Measurements from ENCODE around the gene SCGB1C1. TPM values are rescaled to one million over a fixed set of nuclear protein-coding genes. Genes with fewer than 3 reads are reported as not detected.
A peak's percentile ranks its signal among the peaks of the same experiment; 100 is the strongest.

SCGB1C1 gene
- total RNA-seq, 1 experiment from 2014 or later: not detected

DNA sequence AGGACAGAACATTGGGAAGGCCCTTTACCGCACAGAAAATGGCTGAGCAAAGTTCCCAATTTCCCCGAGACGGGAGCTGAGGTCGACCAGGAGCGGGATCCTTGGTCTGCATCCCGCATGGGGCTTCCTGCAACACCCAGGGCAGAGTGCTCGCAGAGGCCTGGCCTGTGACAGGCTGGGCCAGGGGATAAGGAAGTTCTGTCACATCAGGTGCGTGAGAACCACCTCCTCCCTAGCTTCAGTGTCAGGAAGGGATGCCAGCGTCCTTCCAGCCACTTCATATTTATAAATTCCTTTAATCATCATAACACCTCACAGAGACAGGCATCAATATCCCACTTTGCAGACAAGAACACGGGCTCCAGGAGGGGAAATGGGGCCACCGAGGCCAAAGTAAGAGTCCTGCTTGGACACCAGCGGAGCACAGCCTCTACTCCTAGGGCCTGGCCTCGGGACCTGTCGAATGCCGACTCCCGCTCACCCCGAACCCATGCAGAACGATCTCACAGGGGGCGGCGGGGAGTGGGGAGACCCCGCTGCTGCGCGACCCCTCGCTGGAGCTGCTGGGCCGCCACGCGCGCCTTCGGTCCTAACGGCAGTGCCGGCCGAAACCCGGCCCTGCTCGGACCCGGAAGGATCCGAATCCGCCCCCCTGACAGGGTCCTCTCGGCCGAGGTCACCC, 13.8 kb downstream of the SCGB1C1 start:
- Mint-ChIP-seq H3K27ac (ENCODE audit: low read depth, unreplicated experiment) (peak overlapping the region; percentile 99), H3K4me3 (ENCODE audit: unreplicated experiment) (peak overlapping the region; percentile 99), H3K27me3 (ENCODE audit: insufficient read depth, unreplicated experiment) (no peaks in the 10 kb centered on the region), H3K9me3 (ENCODE audit: unreplicated experiment) (no peaks in the 10 kb centered on the region), H3K4me1 (ENCODE audit: insufficient read depth, unreplicated experiment) (peaks cover 15% of the 10 kb centered on the region), H3K36me3 (ENCODE audit: insufficient read depth, unreplicated experiment) (peaks cover 30% of the 10 kb centered on the region)
- TF ChIP-seq, protein P1, sequence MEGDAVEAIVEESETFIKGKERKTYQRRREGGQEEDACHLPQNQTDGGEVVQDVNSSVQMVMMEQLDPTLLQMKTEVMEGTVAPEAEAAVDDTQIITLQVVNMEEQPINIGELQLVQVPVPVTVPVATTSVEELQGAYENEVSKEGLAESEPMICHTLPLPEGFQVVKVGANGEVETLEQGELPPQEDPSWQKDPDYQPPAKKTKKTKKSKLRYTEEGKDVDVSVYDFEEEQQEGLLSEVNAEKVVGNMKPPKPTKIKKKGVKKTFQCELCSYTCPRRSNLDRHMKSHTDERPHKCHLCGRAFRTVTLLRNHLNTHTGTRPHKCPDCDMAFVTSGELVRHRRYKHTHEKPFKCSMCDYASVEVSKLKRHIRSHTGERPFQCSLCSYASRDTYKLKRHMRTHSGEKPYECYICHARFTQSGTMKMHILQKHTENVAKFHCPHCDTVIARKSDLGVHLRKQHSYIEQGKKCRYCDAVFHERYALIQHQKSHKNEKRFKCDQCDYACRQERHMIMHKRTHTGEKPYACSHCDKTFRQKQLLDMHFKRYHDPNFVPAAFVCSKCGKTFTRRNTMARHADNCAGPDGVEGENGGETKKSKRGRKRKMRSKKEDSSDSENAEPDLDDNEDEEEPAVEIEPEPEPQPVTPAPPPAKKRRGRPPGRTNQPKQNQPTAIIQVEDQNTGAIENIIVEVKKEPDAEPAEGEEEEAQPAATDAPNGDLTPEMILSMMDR (IDR thresholded peaks at IDR 0.05; ENCODE audit: unreplicated experiment): no peak
- CTCF ChIA-PET: interaction anchor here (0.6 to 5.0 kb wide), 6 partner anchors 18 to 303 kb away, joined by 3 to 18 read pairs (median 3); partner anchors contain the start of gene PSMD13
- POLR2A ChIA-PET: interaction anchor here (0.6 to 5.9 kb wide), 31 partner anchors 10 to 721 kb away, joined by 3 to 136 read pairs (median 5); partner anchors contain the start of genes IFITM2, IFITM3, PGGHG and PHRF1
- intact Hi-C loops (cut with micrococcal nuclease): loop anchor here (5.0 kb wide), 1 partner anchor 241 kb away; no protein-coding TSS in a partner anchor
- DNase-seq (ENCODE audit: unreplicated experiment): no peak
- TSS peak; percentile 24 for BruUV-seq (replicated peaks)

DNA sequence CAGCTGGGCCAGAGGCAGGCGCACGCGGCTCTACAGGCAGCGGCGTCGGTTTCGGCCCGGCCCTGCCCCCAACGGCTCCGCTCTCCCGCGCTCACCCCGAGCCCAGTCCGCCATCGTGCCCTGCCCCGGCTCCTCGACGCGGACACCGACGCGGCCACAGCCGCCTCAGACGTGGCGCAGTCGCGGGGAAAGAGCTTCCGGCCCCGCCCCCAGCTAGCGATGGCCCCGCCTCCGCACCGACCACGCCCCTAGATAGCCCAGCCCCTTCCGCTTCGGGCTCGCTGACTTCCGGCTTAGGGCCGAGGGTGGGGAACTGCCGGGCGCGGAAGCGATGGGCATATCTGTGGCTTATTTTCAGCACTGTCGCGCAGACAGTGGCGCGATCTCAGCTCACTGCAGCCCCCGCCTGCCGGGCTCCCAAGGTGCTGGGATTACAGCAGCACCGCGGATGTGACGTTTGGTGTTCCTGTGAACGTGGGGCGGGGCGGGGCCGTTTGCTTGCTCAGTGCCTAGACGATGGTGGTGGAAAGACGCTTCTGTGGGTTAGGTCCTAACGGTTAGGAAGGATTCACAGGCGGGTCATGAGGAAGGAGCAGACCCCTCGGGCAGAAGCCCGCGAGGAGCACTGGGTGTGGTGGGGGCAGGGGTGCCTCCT, 14.5 kb downstream of the SCGB1C1 start, which contains the start of the genes BET1L and RIC8A:
Gene BET1L, minus strand, starts transcription at position 192 of the 655 bp plus-strand sequence. Its CDS starts 78 bp downstream, at position 114.
Gene RIC8A, plus strand, starts transcription at position 501 of the 655 bp plus-strand sequence. CDS start 1,147 bp downstream, outside the sequence.
- TF ChIP-seq, protein P1 (IDR thresholded peaks at IDR 0.05; ENCODE audit: unreplicated experiment): no peak
- Mint-ChIP-seq H3K4me3 (ENCODE audit: unreplicated experiment) (peak within 1 kb of the TSS; percentile 99), H3K27ac (ENCODE audit: low read depth, unreplicated experiment) (peak within 1 kb of the TSS; percentile 99), H3K36me3 (ENCODE audit: insufficient read depth, unreplicated experiment) (peaks cover 33% of the 10 kb centered on the region), H3K27me3 (ENCODE audit: insufficient read depth, unreplicated experiment) (no peaks in the 10 kb centered on the region), H3K9me3 (ENCODE audit: unreplicated experiment) (no peaks in the 10 kb centered on the region), H3K4me1 (ENCODE audit: insufficient read depth, unreplicated experiment) (peaks cover 15% of the 10 kb centered on the region)
- no TSS peak for BruUV-seq (replicated peaks)
- intact Hi-C loops (cut with micrococcal nuclease): loop anchor here (5.0 kb wide), 1 partner anchor 240 kb away; no protein-coding TSS in a partner anchor
- DNase-seq (ENCODE audit: unreplicated experiment): peak; percentile 97
- ChIA-PET POLR2A (interaction anchor here (0.6 to 5.9 kb wide), 36 partner anchors 8 to 1827 kb away, joined by 3 to 136 read pairs (median 5); partner anchors contain the start of genes IFITM2, IFITM3, PGGHG and PHRF1), CTCF (interaction anchor here (0.6 to 5.0 kb wide), 7 partner anchors 17 to 241 kb away, joined by 3 to 18 read pairs (median 3); partner anchors contain the start of gene PSMD13)

DNA sequence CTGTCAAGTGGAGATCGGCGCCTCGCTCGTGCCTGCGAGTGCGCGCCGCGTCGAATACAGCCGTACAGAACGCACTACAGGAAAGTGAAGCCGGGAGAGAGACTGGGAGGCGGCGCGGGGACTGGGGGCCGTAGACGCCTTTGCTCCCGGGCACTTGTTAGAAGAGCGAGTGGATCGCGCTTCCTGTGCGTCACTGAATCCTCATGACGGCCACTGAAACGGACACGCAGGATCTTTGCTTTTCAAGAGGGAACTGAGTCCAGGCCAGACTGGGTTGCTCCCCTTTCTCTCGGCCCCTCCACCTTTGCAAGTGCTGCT, 14.9 kb downstream of the SCGB1C1 start:
- TSS peak; percentile 78 for BruUV-seq (replicated peaks)
- Mint-ChIP-seq H3K27me3 (ENCODE audit: insufficient read depth, unreplicated experiment) (no peaks in the 10 kb centered on the region), H3K36me3 (ENCODE audit: insufficient read depth, unreplicated experiment) (peaks cover 38% of the 10 kb centered on the region), H3K4me3 (ENCODE audit: unreplicated experiment) (peak overlapping the region; percentile 99), H3K9me3 (ENCODE audit: unreplicated experiment) (no peaks in the 10 kb centered on the region), H3K27ac (ENCODE audit: low read depth, unreplicated experiment) (peak overlapping the region; percentile 99), H3K4me1 (ENCODE audit: insufficient read depth, unreplicated experiment) (peaks cover 15% of the 10 kb centered on the region)
- intact Hi-C loops (cut with micrococcal nuclease): loop anchor here (2.0 to 5.0 kb wide), 2 partner anchors 29 to 239 kb away; partner anchors contain the start of genes PSMD13 and SIRT3
- CTCF ChIA-PET: interaction anchor here (0.7 to 2.5 kb wide), 6 partner anchors 29 to 298 kb away, joined by 3 to 8 read pairs (median 4); partner anchors contain the start of gene PSMD13
- no peak for DNase-seq (ENCODE audit: unreplicated experiment)
- POLR2A ChIA-PET: interaction anchor here (0.6 to 5.9 kb wide), 30 partner anchors 8 to 1827 kb away, joined by 3 to 136 read pairs (median 6); partner anchors contain the start of genes IFITM2, PGGHG, PHRF1 and PKP3
- TF ChIP-seq, protein P1 (IDR thresholded peaks at IDR 0.05; ENCODE audit: unreplicated experiment): no peak
